K562 (cell line): Measurements from ENCODE around the gene GNG14. TPM values are rescaled to one million over a fixed set of nuclear protein-coding genes. Genes with fewer than 3 reads are reported as not detected.

Experiments used
- ATF7 ChIP-seq: fragments of 450-650 bp; IDR thresholded peaks from 2 replicates; pipeline ENCODE4 v1.7.1; 2014; ENCODE audit warnings: mild to moderate bottlenecking, moderate library complexity
- BMI1 ChIP-seq: fragments of 150-350 bp; IDR thresholded peaks from 2 replicates; pipeline ENCODE4 v1.6.1; 2014; ENCODE audit warnings: low read length
- CGGBP1 ChIP-seq: fragments of 250-450 bp; sonication (Bioruptor Pico); IDR thresholded peaks from 2 replicates; pipeline ENCODE4 v1.9.0; 2021; ENCODE audit warnings: mild to moderate bottlenecking
- CHD2 ChIP-seq: IDR thresholded peaks from 2 replicates; pipeline ENCODE4 v1.6.1; 2011; ENCODE audit warnings: low read depth, low read length
- CSDE1 ChIP-seq, 2 experiments: fragments of 450-650 bp; IDR thresholded peaks; 2 replicates each; pipeline ENCODE4 v1.6.1; 2016; ENCODE audit warnings: mild to moderate bottlenecking in 1 of 2
- CTBP1 ChIP-seq: fragments of 450-650 bp; IDR thresholded peaks from 2 replicates; pipeline ENCODE4 v1.6.1; 2016; ENCODE audit warnings: borderline replicate concordance
- ELF1 ChIP-seq: fragments of 200-800 bp; sonication (Bioruptor generic); IDR thresholded peaks from 2 replicates; pipeline ENCODE4 v1.6.1; 2016; ENCODE audit warnings: missing genetic modification characterization, missing compliant biosample characterization
- EP400 ChIP-seq: fragments of 450-650 bp; IDR thresholded peaks from 2 replicates; pipeline ENCODE4 v1.6.1; 2017; ENCODE audit warnings: antibody characterized with exemption, mild to moderate bottlenecking, moderate library complexity
- FOS ChIP-seq: IDR thresholded peaks from 3 replicates; pipeline ENCODE4 v1.6.1; 2011; ENCODE audit not compliant: insufficient read length; ENCODE audit errors: extremely low read depth
- FOXK2 ChIP-seq, 2 experiments: fragments of 450-650 bp; IDR thresholded peaks in 1 of 2; conservative IDR thresholded peaks in 1 of 2; 2 replicates each; pipeline ENCODE4 v1.6.1; 2016; ENCODE audit warnings: low read depth in 2 of 2, mild to moderate bottlenecking in 1 of 2
- HDAC1 ChIP-seq, 2 experiments: fragments of 450-650 bp; IDR thresholded peaks; 2 replicates each; pipeline ENCODE4 v1.6.1; 2016 to 2017; ENCODE audit warnings: inconsistent platforms in 1 of 2, mild to moderate bottlenecking in 1 of 2, moderate library complexity in 1 of 2
- KLF1 ChIP-seq: fragments of 450-650 bp; IDR thresholded peaks from 2 replicates; pipeline ENCODE4 v1.6.1; 2016; ENCODE audit warnings: missing genetic modification characterization, missing compliant biosample characterization
- KLF13 ChIP-seq: fragments of 450-650 bp; IDR thresholded peaks from 2 replicates; pipeline ENCODE4 v1.6.1; 2016; ENCODE audit warnings: missing genetic modification characterization, low read depth, mild to moderate bottlenecking, missing compliant biosample characterization, moderate library complexity, borderline replicate concordance
- MBD2 ChIP-seq: sonication (generic); IDR thresholded peaks from 2 replicates; pipeline ENCODE4 v1.6.1; 2016; ENCODE audit warnings: low read depth, borderline replicate concordance
- NR1H2 ChIP-seq: sonication (generic); formaldehyde crosslinking; IDR thresholded peaks from 2 replicates; pipeline ENCODE4 v1.4.0; 2020; ENCODE audit warnings: mild to moderate bottlenecking, missing genetic modification reagents
- PCBP2 ChIP-seq: fragments of 200-400 bp; formaldehyde crosslinking; IDR thresholded peaks from 2 replicates; pipeline ENCODE4 v1.6.1; 2018; ENCODE audit warnings: low read length, low read depth, mild to moderate bottlenecking, moderate library complexity; ENCODE audit not compliant: poor library complexity, severe bottlenecking
- POLR2G ChIP-seq: fragments of 200-400 bp; formaldehyde crosslinking; IDR thresholded peaks from 2 replicates; pipeline ENCODE4 v1.6.1; 2017; ENCODE audit warnings: low read depth, mild to moderate bottlenecking, antibody characterized with exemption, low read length, moderate library complexity
- RBBP5 ChIP-seq: fragments of 200-600 bp; sonication (generic); IDR thresholded peaks from 2 replicates; pipeline ENCODE4 v1.6.1; 2012; ENCODE audit warnings: borderline replicate concordance, mild to moderate bottlenecking, low read length, control low read depth, inconsistent platforms; ENCODE audit not compliant: insufficient read depth, poor library complexity, severe bottlenecking
- RFX7 ChIP-seq: fragments of 250-450 bp; sonication (Bioruptor Pico); IDR thresholded peaks from 2 replicates; pipeline ENCODE4 v1.5.1; 2021; ENCODE audit warnings: mild to moderate bottlenecking
- SRSF3 ChIP-seq: fragments of 200-400 bp; formaldehyde crosslinking; IDR thresholded peaks from 2 replicates; pipeline ENCODE4 v1.6.1; 2016; ENCODE audit warnings: mild to moderate bottlenecking, low read length, moderate library complexity; ENCODE audit not compliant: insufficient read depth
- THAP7 ChIP-seq: fragments of 250-450 bp; sonication (Bioruptor Pico); IDR thresholded peaks from 2 replicates; pipeline ENCODE4 v1.5.0; 2021
- YY1 ChIP-seq, 3 experiments: IDR thresholded peaks; 2 replicates each; pipeline ENCODE4 v1.6.1; 2011; ENCODE audit warnings: low read length in 2 of 3, mild to moderate bottlenecking in 2 of 3, moderate library complexity in 2 of 3, borderline replicate concordance in 1 of 3, control low read depth in 1 of 3, low read depth in 1 of 3; ENCODE audit not compliant: insufficient read depth in 3 of 3, insufficient replicate concordance in 2 of 3, control insufficient read depth in 1 of 3, insufficient read length in 1 of 3; ENCODE audit errors: extremely low read depth in 1 of 3
- ZKSCAN1 ChIP-seq: fragments of 150-350 bp; IDR thresholded peaks from 2 replicates; pipeline ENCODE4 v1.6.1; 2016; ENCODE audit warnings: low read depth, low read length
- ZNF212 ChIP-seq: fragments of 450-650 bp; formaldehyde crosslinking; IDR thresholded peaks from 2 replicates; pipeline ENCODE4 v1.4.0; 2020; ENCODE audit warnings: mild to moderate bottlenecking
- ZNF780A ChIP-seq: fragments of 250-450 bp; sonication (Bioruptor Pico); IDR thresholded peaks from 2 replicates; pipeline ENCODE4 v1.5.0; 2021; ENCODE audit warnings: mild to moderate bottlenecking
- polyA plus RNA-seq, 8 experiments: library from polyadenylated mRNA; depleted of rRNA in 4 of 8; stranded (reverse) in 5 of 8; unstranded in 3 of 8; fragments of >200 nt; fragmentation: Nextera tagmentation in 2 of 8; fragmentation: Illumina TruSeq in 1 of 8; extraction: Ambion mirVana in 2 of 8; extraction: Trizol in 1 of 8; gene quantifications; 2 replicates each; pipeline versions ENCODE4 v1.2.1 to v1.2.3, GENCODE V29; 2011 to 2014; ENCODE audit warnings: inconsistent platforms in 1 of 8, missing spikeins in 1 of 8
- total RNA-seq, 7 experiments: library from RNA; depleted of rRNA in 6 of 7; stranded (reverse); fragments of >200 nt in 6 of 7; fragmentation: Illumina TruSeq in 2 of 7; extraction: Trizol in 2 of 7; gene quantifications; 2 replicates each; pipeline versions ENCODE4 v1.2.1 to v1.2.3, GENCODE V29; 2011 to 2021; ENCODE audit warnings: low replicate concordance in 1 of 7
- TF ChIP-seq, protein P1 (sequence below): fragments of 250-450 bp; sonication (Bioruptor Pico); IDR thresholded peaks from 2 replicates; pipeline ENCODE4 v1.8.0; 2021; ENCODE audit warnings: borderline replicate concordance, mild to moderate bottlenecking, moderate library complexity; ENCODE audit not compliant: poor library complexity, severe bottlenecking

The GNG14 gene
- total and polyA plus RNA-seq, 9 of the 15 experiments (the other 6 are each of a cell fraction or from before 2014, with no cell fraction given): not detected

- TF ChIP-seq ELF1 (tag): peak; percentile 78
- peak; percentile 68; the same call in 1 of the 2 replicates for TF ChIP-seq BMI1
- 0 out of 2 replicates have a peak, but pooled peaks have one; percentile 9 for TF ChIP-seq ZNF780A (CRISPR knock-in tag)
- TF ChIP-seq PCBP2: no peak
- TF ChIP-seq ZNF212 (CRISPR knock-in tag): no peak
- 0 out of 2 replicates have a peak, but pooled peaks have one; percentile 44 for TF ChIP-seq KLF13
- TF ChIP-seq RBBP5: peak; percentile 89
- no peak for TF ChIP-seq THAP7
- TF ChIP-seq NR1H2: no peak
- peak; percentile 65 to 99; a peak in 2 of 4 replicates for TF ChIP-seq HDAC1 (IDR thresholded peaks at IDR 0.05)
- peak in 1 of 2 experiments; percentile 17; a peak in 1 of 4 replicates for TF ChIP-seq FOXK2 (conservative IDR thresholded peaks at IDR 0.05 in 1 of 2, IDR thresholded peaks at IDR 0.05 in 1 of 2; ENCODE audit: low read depth in 2 of 2)
- 0 out of 2 replicates have a peak, but pooled peaks have one; percentile 22 for TF ChIP-seq ZKSCAN1
- TF ChIP-seq RFX7 (CRISPR knock-in tag): no peak
- peak; percentile 85 for TF ChIP-seq POLR2G
- no peak for TF ChIP-seq FOS
- peak in 1 of 2 experiments; percentile 75; a peak in 2 of 4 replicates for TF ChIP-seq CSDE1 (IDR thresholded peaks at IDR 0.05)
- TF ChIP-seq, protein P1, sequence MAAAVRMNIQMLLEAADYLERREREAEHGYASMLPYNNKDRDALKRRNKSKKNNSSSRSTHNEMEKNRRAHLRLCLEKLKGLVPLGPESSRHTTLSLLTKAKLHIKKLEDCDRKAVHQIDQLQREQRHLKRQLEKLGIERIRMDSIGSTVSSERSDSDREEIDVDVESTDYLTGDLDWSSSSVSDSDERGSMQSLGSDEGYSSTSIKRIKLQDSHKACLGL (CRISPR knock-in tag): peak; percentile 79
- TF ChIP-seq CTBP1: peak; percentile 23; the same call in 1 of the 2 replicates
- peak; percentile 74; the same call in 1 of the 2 replicates for TF ChIP-seq ATF7
- TF ChIP-seq CGGBP1 (CRISPR knock-in tag): no peak
- TF ChIP-seq SRSF3: no peak
- peak; percentile 63; the same call in 1 of the 2 replicates for TF ChIP-seq MBD2
- TF ChIP-seq KLF1: peak; percentile 59; the same call in 1 of the 2 replicates
- TF ChIP-seq YY1 (IDR thresholded peaks at IDR 0.05; ENCODE audit: borderline replicate concordance in 1 of 3, control insufficient read depth in 1 of 3, extremely low read depth in 1 of 3, insufficient read depth in 3 of 3, insufficient read length in 1 of 3, insufficient replicate concordance in 2 of 3, low read depth in 1 of 3, low read length in 2 of 3): peak in 1 of 3 experiments; percentile 34
- peak; percentile 73 for TF ChIP-seq EP400
- no peak for TF ChIP-seq CHD2
Measured at GRCh38 chr19:12696366-12697335, 8.9 kb downstream of the GNG14 start, which contains the start of gene FBXW9 (continued).
